Activated CD4-positive, alpha-beta memory T cell treated with anti-CD3 and anti-CD28 coated beads, Interleukin-2, amount 10 ng/mL, durations not matched to agents 7 days and 5 days (primary cell): ENCODE results near the gene RAP1GAP. TPM values are rescaled to one million over a fixed set of nuclear protein-coding genes. Genes with fewer than 3 reads are reported as not detected.

Source experiments
- CTCF ChIA-PET: fragments of 350-600 bp; sonication (Branson Sonifier 250); formaldehyde crosslinking; loops from one replicate; lab custom pipeline; 2021; ENCODE audit warnings: antibody characterized with exemption, inconsistent platforms; lab: Charles Lee
- POLR2A ChIA-PET: fragments of 350-600 bp; sonication (Branson Sonifier 250); formaldehyde crosslinking; loops from one replicate; lab custom pipeline; 2021; ENCODE audit warnings: antibody characterized with exemption; lab: Charles Lee
- DNase-seq: peaks from one replicate; pipeline ENCODE4 v3.0.0-alpha.2; 2020
- H3K27ac Mint-ChIP-seq: one replicate; pipeline ENCODE4 v1.8.0; 2021; ENCODE audit warnings: mild to moderate bottlenecking, mixed read lengths
- H3K27me3 Mint-ChIP-seq: one replicate; pipeline ENCODE4 v1.8.0; 2021; ENCODE audit warnings: mixed read lengths
- H3K36me3 Mint-ChIP-seq: one replicate; pipeline ENCODE4 v1.8.0; 2021; ENCODE audit warnings: low read depth, mixed read lengths
- H3K4me1 Mint-ChIP-seq: one replicate; pipeline ENCODE4 v1.8.0; 2021; ENCODE audit warnings: mixed read lengths
- H3K4me3 Mint-ChIP-seq: one replicate; pipeline ENCODE4 v1.8.0; 2021; ENCODE audit warnings: mild to moderate bottlenecking, mixed read lengths
- H3K9me3 Mint-ChIP-seq: one replicate; pipeline ENCODE4 v1.8.0; 2021; ENCODE audit warnings: mixed read lengths
- total RNA-seq, 2 experiments: library from RNA; stranded (reverse); gene quantifications; one replicate each; pipeline ENCODE4 v1.2.3, GENCODE V29; 2021

Gene RAP1GAP
- total RNA-seq, result under 1 TPM in 1 of 2 experiments, not detected in 1; 0.15 TPM

GRCh38 chr1:21669258-21670058 lies at the start of gene RAP1GAP:
RAP1GAP (minus strand) TSS chr1:21669357; CDS start chr1:21620032, 49,325 bp downstream.
- peak; percentile 37 for DNase-seq
- no peaks in the 10 kb centered on the region for H3K36me3 Mint-ChIP-seq
- CTCF ChIA-PET, result interaction anchor here (0.9 kb wide), 1 partner anchor 50 kb away, joined by 3 read pairs; no protein-coding TSS in a partner anchor
- POLR2A ChIA-PET, result interaction anchor here (1.2 to 1.5 kb wide), 2 partner anchors 100 to 113 kb away, joined by 3 to 5 read pairs; partner anchors contain the start of gene USP48
- no peaks in the 10 kb centered on the region for H3K9me3 Mint-ChIP-seq
- peaks cover 35% of the 10 kb centered on the region for H3K27me3 Mint-ChIP-seq
- peaks cover 7% of the 10 kb centered on the region for H3K4me1 Mint-ChIP-seq
- no peak within 1 kb of the TSS for H3K27ac Mint-ChIP-seq
- H3K4me3 Mint-ChIP-seq, result peak within 1 kb of the TSS; percentile 13

- H3K27ac Mint-ChIP-seq, result no peak overlapping the region
- ChIA-PET CTCF (no interaction called here), POLR2A (no interaction called here)
- no peak for DNase-seq
- no peak overlapping the region for H3K4me3 Mint-ChIP-seq
- H3K4me1 Mint-ChIP-seq, result no peaks in the 10 kb centered on the region
- H3K27me3 Mint-ChIP-seq, result no peaks in the 10 kb centered on the region
- H3K9me3 Mint-ChIP-seq, result no peaks in the 10 kb centered on the region
- peaks cover 58% of the 10 kb centered on the region for H3K36me3 Mint-ChIP-seq
Observed at GRCh38 chr1:21716169-21716568, 47.0 kb upstream of the RAP1GAP start.

GRCh38 chr1:21707891-21708290 lies 38.7 kb upstream of the RAP1GAP start:
- DNase-seq, result no peak
- POLR2A ChIA-PET, result no interaction called here
- no peaks in the 10 kb centered on the region for H3K9me3 Mint-ChIP-seq
- H3K27me3 Mint-ChIP-seq, result no peaks in the 10 kb centered on the region
- peaks cover 45% of the 10 kb centered on the region for H3K36me3 Mint-ChIP-seq
- peaks cover 13% of the 10 kb centered on the region for H3K4me1 Mint-ChIP-seq
- CTCF ChIA-PET, result interaction anchor here (1.2 kb wide), 1 partner anchor 21 kb away, joined by 3 read pairs; no protein-coding TSS in a partner anchor
- H3K4me3 Mint-ChIP-seq, result no peak overlapping the region
- no peak overlapping the region for H3K27ac Mint-ChIP-seq

DNA sequence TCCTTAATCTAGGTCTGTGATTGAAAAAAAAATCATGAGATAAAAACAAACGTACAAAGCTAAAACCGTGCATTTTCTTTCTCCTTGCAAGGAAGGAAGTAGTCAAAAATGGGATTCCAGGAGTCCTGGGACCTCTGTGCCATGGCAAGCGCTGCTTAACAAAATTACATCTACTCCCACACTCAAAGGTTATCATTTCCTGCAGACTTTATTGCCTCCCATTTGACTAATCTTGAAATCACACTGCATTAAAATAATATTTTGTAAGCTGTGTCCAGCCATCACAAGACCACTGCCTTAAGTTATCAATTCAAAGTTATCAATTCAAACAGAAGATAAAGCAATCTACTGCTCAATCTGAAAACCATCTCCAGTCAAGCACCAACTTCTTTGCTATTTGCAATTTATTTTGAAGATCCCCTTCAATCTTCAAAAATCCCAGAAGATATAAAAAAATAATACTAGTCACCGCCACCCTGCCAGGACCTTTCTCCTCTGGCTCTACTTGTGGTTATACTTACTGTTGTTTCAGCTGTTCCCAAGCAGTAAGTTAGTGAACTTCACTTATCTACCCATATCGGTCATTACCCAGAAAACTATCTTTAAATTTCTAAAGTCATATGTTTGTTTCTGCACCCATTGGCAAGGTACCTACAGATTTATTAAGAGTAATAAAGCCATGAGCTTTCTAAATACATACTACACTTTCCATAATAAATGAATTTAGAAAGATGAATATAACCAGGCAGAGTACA lies 38.1 kb upstream of the RAP1GAP start:
- H3K36me3 Mint-ChIP-seq, result peaks cover 47% of the 10 kb centered on the region
- no peak overlapping the region for H3K27ac Mint-ChIP-seq
- H3K4me3 Mint-ChIP-seq, result no peak overlapping the region

GRCh38 chr1:21706151-21706835 lies 37.1 kb upstream of the RAP1GAP start:
- Mint-ChIP-seq H3K27ac (no peak overlapping the region), H3K4me3 (no peak overlapping the region), H3K4me1 (peaks cover 13% of the 10 kb centered on the region), H3K9me3 (no peaks in the 10 kb centered on the region), H3K27me3 (no peaks in the 10 kb centered on the region), H3K36me3 (peaks cover 50% of the 10 kb centered on the region)
- POLR2A ChIA-PET, result interaction anchor here (0.8 kb wide), 1 partner anchor 76 kb away, joined by 3 read pairs; no protein-coding TSS in a partner anchor
- CTCF ChIA-PET, result interaction anchor here (1.2 kb wide), 1 partner anchor 22 kb away, joined by 3 read pairs; no protein-coding TSS in a partner anchor
- DNase-seq, result no peak

More for the DNA sequence above, 38.1 kb upstream of the RAP1GAP start:
- ChIA-PET POLR2A (interaction anchor here (0.8 kb wide), 1 partner anchor 75 kb away, joined by 3 read pairs; no protein-coding TSS in a partner anchor), CTCF (interaction anchor here (1.2 kb wide), 1 partner anchor 21 kb away, joined by 3 read pairs; no protein-coding TSS in a partner anchor)
- no peak for DNase-seq
- H3K4me1 Mint-ChIP-seq, result peaks cover 13% of the 10 kb centered on the region
- no peaks in the 10 kb centered on the region for H3K27me3 Mint-ChIP-seq
- no peaks in the 10 kb centered on the region for H3K9me3 Mint-ChIP-seq

GRCh38 chr1:21705303-21705980 lies 36.3 kb upstream of the RAP1GAP start:
- H3K36me3 Mint-ChIP-seq, result peaks cover 52% of the 10 kb centered on the region
- H3K27ac Mint-ChIP-seq, result no peak overlapping the region
- POLR2A ChIA-PET, result no interaction called here
- no peaks in the 10 kb centered on the region for H3K27me3 Mint-ChIP-seq
- DNase-seq, result no peak
- H3K4me1 Mint-ChIP-seq, result peaks cover 16% of the 10 kb centered on the region
- H3K4me3 Mint-ChIP-seq, result no peak overlapping the region
- CTCF ChIA-PET, result no interaction called here
- H3K9me3 Mint-ChIP-seq, result no peaks in the 10 kb centered on the region

- Mint-ChIP-seq H3K27ac (peak overlapping the region; percentile 49), H3K9me3 (no peaks in the 10 kb centered on the region), H3K36me3 (peaks cover 56% of the 10 kb centered on the region), H3K4me3 (no peak overlapping the region), H3K4me1 (peaks cover 22% of the 10 kb centered on the region), H3K27me3 (no peaks in the 10 kb centered on the region)
- POLR2A ChIA-PET, result interaction anchor here (0.9 to 2.6 kb wide), 3 partner anchors 9 to 321 kb away, joined by 3 to 22 read pairs (median 3); partner anchors contain the start of gene USP48
- CTCF ChIA-PET, result interaction anchor here (0.9 to 4.5 kb wide), 5 partner anchors 16 to 712 kb away, joined by 3 to 26 read pairs (median 3); partner anchors contain the start of gene USP48
- DNase-seq, result no peak
Observed at GRCh38 chr1:21704145-21704544, 35.0 kb upstream of the RAP1GAP start.

GRCh38 chr1:21703318-21703963 lies 34.3 kb upstream of the RAP1GAP start:
- no peaks in the 10 kb centered on the region for H3K9me3 Mint-ChIP-seq
- H3K27ac Mint-ChIP-seq, result no peak overlapping the region
- H3K4me1 Mint-ChIP-seq, result peaks cover 23% of the 10 kb centered on the region
- peaks cover 60% of the 10 kb centered on the region for H3K36me3 Mint-ChIP-seq
- ChIA-PET CTCF (interaction anchor here (0.9 to 4.5 kb wide), 5 partner anchors 17 to 713 kb away, joined by 3 to 26 read pairs (median 3); partner anchors contain the start of gene USP48), POLR2A (interaction anchor here (0.9 to 2.6 kb wide), 3 partner anchors 8 to 321 kb away, joined by 3 to 22 read pairs (median 3); partner anchors contain the start of gene USP48)
- H3K27me3 Mint-ChIP-seq, result no peaks in the 10 kb centered on the region
- DNase-seq, result no peak
- no peak overlapping the region for H3K4me3 Mint-ChIP-seq

DNA sequence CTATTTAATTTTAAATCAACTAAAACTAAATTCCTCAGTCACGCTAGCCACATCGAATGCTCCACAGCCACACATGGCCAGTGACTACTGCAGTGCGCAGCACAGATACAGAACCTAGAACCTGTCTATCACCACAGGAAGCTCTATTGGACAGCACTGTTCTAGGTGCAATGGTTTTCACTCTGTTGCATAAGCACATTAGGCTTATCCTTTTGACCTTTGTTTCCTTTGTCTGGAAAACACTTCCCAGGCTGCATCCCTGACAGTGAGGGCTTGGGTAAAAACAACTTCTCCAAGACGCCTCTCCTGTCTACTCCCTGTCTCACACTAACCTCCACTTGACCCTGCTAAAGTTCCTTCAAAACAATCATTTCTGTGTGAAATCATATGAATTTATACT lies 33.6 kb upstream of the RAP1GAP start:
- ChIA-PET CTCF (interaction anchor here (4.5 kb wide), 1 partner anchor 80 kb away, joined by 26 read pairs; the partner anchor contains the start of gene USP48), POLR2A (interaction anchor here (2.6 kb wide), 1 partner anchor 80 kb away, joined by 22 read pairs; the partner anchor contains the start of gene USP48)
- Mint-ChIP-seq H3K36me3 (peaks cover 65% of the 10 kb centered on the region), H3K4me3 (no peak overlapping the region), H3K27me3 (no peaks in the 10 kb centered on the region), H3K9me3 (no peaks in the 10 kb centered on the region), H3K4me1 (peaks cover 25% of the 10 kb centered on the region), H3K27ac (no peak overlapping the region)
- DNase-seq, result no peak

DNA sequence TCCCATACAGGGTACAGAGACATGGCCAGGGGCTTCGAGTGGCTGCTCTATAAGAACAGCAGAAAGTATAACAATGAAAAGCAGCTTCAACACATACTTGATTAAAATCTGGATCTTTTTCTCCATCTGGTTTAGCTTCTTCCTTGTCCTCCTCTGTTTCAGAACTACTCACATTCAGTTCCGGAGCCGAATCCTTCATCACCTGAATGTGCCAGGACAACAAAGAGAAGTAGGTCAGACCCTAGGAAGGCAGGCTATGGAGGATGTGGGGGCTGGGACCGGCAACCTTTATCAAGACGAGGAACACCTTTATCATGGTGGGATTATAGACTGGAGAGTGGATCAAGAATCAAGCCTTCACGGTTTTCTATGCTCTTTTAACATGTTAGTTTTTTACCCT lies 32.2 kb upstream of the RAP1GAP start:
- POLR2A ChIA-PET, result no interaction called here
- H3K36me3 Mint-ChIP-seq, result peaks cover 60% of the 10 kb centered on the region

GRCh38 chr1:21700094-21700493 lies 30.9 kb upstream of the RAP1GAP start:
- no peak for DNase-seq
- H3K4me1 Mint-ChIP-seq, result peaks cover 24% of the 10 kb centered on the region
- no peak overlapping the region for H3K4me3 Mint-ChIP-seq
- no peaks in the 10 kb centered on the region for H3K9me3 Mint-ChIP-seq
- peaks cover 54% of the 10 kb centered on the region for H3K36me3 Mint-ChIP-seq
- POLR2A ChIA-PET, result no interaction called here
- peak overlapping the region; percentile 51 for H3K27ac Mint-ChIP-seq
- no peaks in the 10 kb centered on the region for H3K27me3 Mint-ChIP-seq
- CTCF ChIA-PET, result no interaction called here

More for the DNA sequence above, 32.2 kb upstream of the RAP1GAP start:
- Mint-ChIP-seq H3K27ac (peak overlapping the region; percentile 2), H3K9me3 (no peaks in the 10 kb centered on the region), H3K27me3 (no peaks in the 10 kb centered on the region), H3K4me3 (no peak overlapping the region), H3K4me1 (peaks cover 25% of the 10 kb centered on the region)
- CTCF ChIA-PET, result interaction anchor here (4.5 kb wide), 1 partner anchor 81 kb away, joined by 26 read pairs; the partner anchor contains the start of gene USP48
- DNase-seq, result no peak
